ENCODE measurements around the gene RDH5. TPM values are rescaled to one million over a fixed set of nuclear protein-coding genes. Genes with fewer than 3 reads are reported as not detected.

The RDH5 gene
- total and polyA plus RNA-seq, 8 donors, result 4.3 to 11.6 (median 10.2) TPM

GRCh38 chr12:55745361-55746173 is 25.4 kb downstream of the RDH5 start:
- H3K27ac ChIP-seq, result no peak overlapping the region
- intact Hi-C loops (cut with DNase I), result loop anchor here in 1 of 2 donors (10.0 kb wide), 1 partner anchor 59 kb away; no protein-coding TSS in a partner anchor

GRCh38 chr12:55746174-55746912 is 26.1 kb downstream of the RDH5 start:
- Histone ChIP-seq H3K9me3 (no peaks in the 10 kb centered on the region), H3K27me3 (peaks cover 0 to 29% of the 10 kb centered on the region in 2 donors), H3K4me3 (no peak overlapping the region), H3K4me1 (peaks cover 4 to 20% of the 10 kb centered on the region in 2 donors), H3K27ac (peak overlapping the region in 1 of 2 donors; percentile 8), H3K36me3 (peaks cover 0 to 18% of the 10 kb centered on the region in 2 donors)
- TF ChIP-seq CTCF (IDR thresholded peaks at IDR 0.05), result no peak
- intact Hi-C loops (cut with DNase I), result loop anchor here in 1 of 2 donors (10.0 kb wide), 1 partner anchor 58 kb away; no protein-coding TSS in a partner anchor
- no peak for DNase-seq
- ATAC-seq, result no peak

More at GRCh38 chr12:55745361-55746173, 25.4 kb downstream of the RDH5 start:
- Histone ChIP-seq H3K36me3 (peaks cover 0 to 11% of the 10 kb centered on the region in 2 donors), H3K4me1 (peaks cover 4 to 20% of the 10 kb centered on the region in 2 donors), H3K27me3 (peaks cover 0 to 29% of the 10 kb centered on the region in 2 donors), H3K9me3 (no peaks in the 10 kb centered on the region), H3K4me3 (no peak overlapping the region)
- TF ChIP-seq CTCF (IDR thresholded peaks at IDR 0.05), result no peak
- DNase-seq, result peak in 1 of 4 donors; percentile 67
- no peak for ATAC-seq

GRCh38 chr12:55746913-55747231 is 26.7 kb downstream of the RDH5 start:
- H3K4me1 ChIP-seq, result peaks cover 4 to 20% of the 10 kb centered on the region in 2 donors
- no peaks in the 10 kb centered on the region for H3K9me3 ChIP-seq
- intact Hi-C loops (cut with DNase I), result loop anchor here in 1 of 2 donors (10.0 kb wide), 1 partner anchor 58 kb away; no protein-coding TSS in a partner anchor
- no peak for ATAC-seq
- H3K4me3 ChIP-seq, result no peak overlapping the region
- H3K27me3 ChIP-seq, result peaks cover 0 to 25% of the 10 kb centered on the region in 2 donors
- H3K36me3 ChIP-seq, result peaks cover 0 to 24% of the 10 kb centered on the region in 2 donors
- no peak for TF ChIP-seq CTCF (IDR thresholded peaks at IDR 0.05)
- no peak for DNase-seq
- no peak overlapping the region for H3K27ac ChIP-seq

- intact Hi-C loops (cut with DNase I), result loop anchor here in 1 of 2 donors (10.0 kb wide), 1 partner anchor 56 kb away; no protein-coding TSS in a partner anchor
- no peak for ATAC-seq
- no peak for TF ChIP-seq CTCF (IDR thresholded peaks at IDR 0.05)
These were observed 28.2 kb downstream of the RDH5 start for GRCh38 chr12:55748230-55748993.

More at GRCh38 chr12:55748230-55748993, 28.2 kb downstream of the RDH5 start:
- H3K9me3 ChIP-seq, result no peaks in the 10 kb centered on the region
- H3K27ac ChIP-seq, result no peak overlapping the region
- no peak for DNase-seq
- H3K27me3 ChIP-seq, result peaks cover 0 to 14% of the 10 kb centered on the region in 2 donors
- H3K36me3 ChIP-seq, result peaks cover 0 to 39% of the 10 kb centered on the region in 2 donors
- H3K4me1 ChIP-seq, result peaks cover 4 to 16% of the 10 kb centered on the region in 2 donors
- no peak overlapping the region for H3K4me3 ChIP-seq

Data from left lung (tissue), 10 donors.